Upper lobe of right lung (tissue), 1 donor: ENCODE data around the gene HDAC7. TPM values are rescaled to one million over a fixed set of nuclear protein-coding genes. Genes with fewer than 3 reads are reported as not detected.

Experiments used
- ATAC-seq: fragments of 200-7000 bp; cut with Tn5 transposase; one replicate; pipeline ENCODE4 v1.9.1; 2020; ENCODE audit warnings: mild to moderate bottlenecking, moderate library complexity
- DNase-seq: peaks from one replicate; pipeline ENCODE4 v3.0.0-alpha.2; 2020
- H3K27ac ChIP-seq: fragments of 200-600 bp; one replicate; pipeline ENCODE4 v1.8.0; 2022
- H3K27me3 ChIP-seq: fragments of 200-600 bp; one replicate; pipeline ENCODE4 v1.8.0; 2022; ENCODE audit warnings: mild to moderate bottlenecking
- H3K36me3 ChIP-seq: fragments of 200-600 bp; one replicate; pipeline ENCODE4 v1.8.0; 2022
- H3K4me1 ChIP-seq: fragments of 200-600 bp; one replicate; pipeline ENCODE4 v1.8.0; 2022
- H3K4me3 ChIP-seq: fragments of 200-600 bp; one replicate; pipeline ENCODE4 v1.8.0; 2022; ENCODE audit warnings: mild to moderate bottlenecking
- H3K9me3 ChIP-seq: fragments of 200-600 bp; one replicate; pipeline ENCODE4 v1.8.0; 2022
- intact Hi-C: fragments of 100-400 bp; cut with DNase I; formaldehyde crosslinking; loops from one replicate; pipeline ENCODE4 v1.11.0; 2022
- total RNA-seq: library from RNA; stranded (reverse); fragmentation: NEBNext Ultra II Directional; extraction: Animal tissue kit (Norgen Biotek cat#: 25700); gene quantifications from one replicate; pipeline ENCODE4 v1.2.1, GENCODE V29; 2021
- TF ChIP-seq, protein P1 (sequence below): fragments of 200-600 bp; IDR thresholded peaks from one replicate; pipeline ENCODE4 v1.8.0; 2022; ENCODE audit warnings: antibody characterized with exemption
- donor health status: DM: no; HTN: yes; CAD: no; lungs with severe emphysema.

Gene HDAC7
- total RNA-seq, 1 donor from 2014 or later, result 135 TPM

- Histone ChIP-seq H3K36me3 (peaks cover 25% of the 10 kb centered on the region), H3K9me3 (no peaks in the 10 kb centered on the region), H3K27me3 (no peaks in the 10 kb centered on the region), H3K4me1 (peaks cover 4% of the 10 kb centered on the region), H3K27ac (no peak overlapping the region), H3K4me3 (no peak overlapping the region)
- DNase-seq (no peak), ATAC-seq (no peak)
- TF ChIP-seq, protein P1, sequence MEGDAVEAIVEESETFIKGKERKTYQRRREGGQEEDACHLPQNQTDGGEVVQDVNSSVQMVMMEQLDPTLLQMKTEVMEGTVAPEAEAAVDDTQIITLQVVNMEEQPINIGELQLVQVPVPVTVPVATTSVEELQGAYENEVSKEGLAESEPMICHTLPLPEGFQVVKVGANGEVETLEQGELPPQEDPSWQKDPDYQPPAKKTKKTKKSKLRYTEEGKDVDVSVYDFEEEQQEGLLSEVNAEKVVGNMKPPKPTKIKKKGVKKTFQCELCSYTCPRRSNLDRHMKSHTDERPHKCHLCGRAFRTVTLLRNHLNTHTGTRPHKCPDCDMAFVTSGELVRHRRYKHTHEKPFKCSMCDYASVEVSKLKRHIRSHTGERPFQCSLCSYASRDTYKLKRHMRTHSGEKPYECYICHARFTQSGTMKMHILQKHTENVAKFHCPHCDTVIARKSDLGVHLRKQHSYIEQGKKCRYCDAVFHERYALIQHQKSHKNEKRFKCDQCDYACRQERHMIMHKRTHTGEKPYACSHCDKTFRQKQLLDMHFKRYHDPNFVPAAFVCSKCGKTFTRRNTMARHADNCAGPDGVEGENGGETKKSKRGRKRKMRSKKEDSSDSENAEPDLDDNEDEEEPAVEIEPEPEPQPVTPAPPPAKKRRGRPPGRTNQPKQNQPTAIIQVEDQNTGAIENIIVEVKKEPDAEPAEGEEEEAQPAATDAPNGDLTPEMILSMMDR, result no peak
- intact Hi-C loops, result no loop called here
Observed at GRCh38 chr12:47852096-47852571, 32.4 kb upstream of the HDAC7 start.

GRCh38 chr12:47851303-47851952 lies 31.7 kb upstream of the HDAC7 start:
- intact Hi-C loops, result no loop called here
- Histone ChIP-seq H3K27me3 (no peaks in the 10 kb centered on the region), H3K27ac (no peak overlapping the region), H3K9me3 (no peaks in the 10 kb centered on the region), H3K4me1 (peaks cover 4% of the 10 kb centered on the region), H3K4me3 (no peak overlapping the region), H3K36me3 (peaks cover 25% of the 10 kb centered on the region)
- ATAC-seq (peak; percentile 15), DNase-seq (no peak)
- TF ChIP-seq, protein P1, result no peak

DNA sequence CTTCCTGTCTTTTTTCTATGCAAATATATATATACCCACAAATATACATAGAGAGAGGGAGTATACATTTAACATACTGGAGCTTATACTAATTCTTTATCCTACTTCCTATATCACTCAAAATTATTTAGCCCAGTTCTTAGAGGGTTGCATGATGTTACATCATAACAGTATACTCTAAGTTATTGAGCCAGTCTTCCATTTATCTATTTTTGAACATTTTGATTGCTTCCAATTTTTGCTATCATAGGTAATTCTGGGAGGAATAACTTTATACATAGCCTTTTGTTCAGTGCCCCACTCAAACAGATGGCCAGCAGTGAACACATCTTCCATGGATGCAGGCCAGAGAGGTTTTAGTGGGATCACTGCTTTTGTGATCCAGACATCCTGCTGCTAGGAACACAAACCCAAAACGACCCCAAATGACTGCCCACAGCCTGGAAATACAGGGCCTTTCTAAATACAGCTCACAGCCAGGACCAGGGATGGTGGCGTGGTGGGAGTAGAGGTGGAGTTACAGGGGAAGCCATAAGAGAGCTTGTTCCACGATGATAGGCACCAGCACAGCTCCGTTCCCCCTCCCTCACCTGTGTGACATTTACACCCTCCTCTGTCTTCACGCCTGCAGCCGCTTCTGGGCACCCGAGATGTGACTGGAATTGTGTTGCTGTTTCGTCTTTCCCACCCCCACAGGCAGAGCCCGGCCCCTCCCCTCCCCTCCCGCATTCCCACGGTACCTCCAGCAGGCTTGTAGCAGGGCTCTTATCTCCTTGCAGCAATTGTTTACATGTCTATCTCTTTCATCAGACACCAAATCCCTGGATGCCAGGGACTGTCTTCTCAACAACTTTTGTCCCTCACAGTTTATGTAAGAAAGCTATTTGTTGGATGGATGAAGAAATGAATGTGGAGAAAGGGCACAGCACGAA lies 30.7 kb upstream of the HDAC7 start:
- no peak overlapping the region for H3K27ac ChIP-seq
- H3K9me3 ChIP-seq, result no peaks in the 10 kb centered on the region
- no peak overlapping the region for H3K4me3 ChIP-seq
- H3K36me3 ChIP-seq, result peaks cover 25% of the 10 kb centered on the region
- no peaks in the 10 kb centered on the region for H3K27me3 ChIP-seq
- intact Hi-C loops, result no loop called here
- no peak for ATAC-seq
- peaks cover 4% of the 10 kb centered on the region for H3K4me1 ChIP-seq
- TF ChIP-seq, protein P1, result no peak
- DNase-seq, result no peak

DNA sequence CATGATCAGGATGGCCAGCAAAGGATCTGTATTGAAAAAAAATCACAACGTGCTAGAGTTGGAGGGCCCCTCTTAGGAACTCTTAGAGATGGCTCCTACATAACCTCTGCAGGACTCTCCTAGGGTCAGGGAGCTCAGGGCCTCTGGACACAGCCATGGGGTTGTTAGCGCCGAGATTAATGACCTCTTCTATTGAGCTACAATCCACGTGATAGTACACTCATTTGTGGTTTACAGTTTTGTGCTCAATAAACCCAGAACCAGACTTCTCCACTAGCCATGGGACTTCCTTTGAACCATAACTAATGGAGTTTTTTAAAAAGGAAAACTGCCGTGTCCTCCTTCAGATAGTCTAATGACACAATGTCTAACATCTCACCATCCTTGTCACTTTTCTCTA lies 29.6 kb upstream of the HDAC7 start:
- TF ChIP-seq, protein P1, result no peak
- Histone ChIP-seq H3K4me1 (peaks cover 5% of the 10 kb centered on the region), H3K9me3 (no peaks in the 10 kb centered on the region), H3K4me3 (no peak overlapping the region), H3K27ac (no peak overlapping the region), H3K36me3 (peaks cover 19% of the 10 kb centered on the region), H3K27me3 (no peaks in the 10 kb centered on the region)
- ATAC-seq (no peak), DNase-seq (no peak)
- intact Hi-C loops, result no loop called here

GRCh38 chr12:47848853-47849252 lies 29.1 kb upstream of the HDAC7 start:
- DNase-seq (no peak), ATAC-seq (no peak)
- Histone ChIP-seq H3K27ac (no peak overlapping the region), H3K27me3 (no peaks in the 10 kb centered on the region), H3K9me3 (no peaks in the 10 kb centered on the region), H3K36me3 (peaks cover 19% of the 10 kb centered on the region), H3K4me3 (no peak overlapping the region), H3K4me1 (peaks cover 9% of the 10 kb centered on the region)
- TF ChIP-seq, protein P1, result no peak
- intact Hi-C loops, result no loop called here
